DND-41 (cell line): ENCODE measurements around the gene DMKN.

Experiments
- CTCF ChIP-seq: IDR thresholded peaks from 2 replicates; pipeline ENCODE4 v1.5.1; 2012; ENCODE audit warnings: borderline replicate concordance, low read length, moderate library complexity, mild to moderate bottlenecking; ENCODE audit not compliant: poor library complexity, severe bottlenecking; ENCODE audit errors: extremely low read depth
- EZH2 ChIP-seq: IDR thresholded peaks from 3 replicates; pipeline ENCODE4 v1.6.1; 2012; ENCODE audit warnings: borderline replicate concordance, low read depth, mild to moderate bottlenecking, moderate library complexity, low read length, inconsistent platforms; ENCODE audit not compliant: severe bottlenecking

GRCh38 chr19:35493971-35494370, 19.5 kb downstream of the DMKN start:
- TF ChIP-seq CTCF (no peak), EZH2 (no peak)
